PFSK-1 (cell line): ENCODE data around the gene ACKR3.

Source experiments
- POLR2AphosphoS5 ChIP-seq: IDR thresholded peaks from 2 replicates; pipeline ENCODE4 v1.6.1; 2012; ENCODE audit warnings: low read depth, mild to moderate bottlenecking, control low read depth, low read length, moderate library complexity
- TAF1 ChIP-seq: IDR thresholded peaks from 2 replicates; pipeline ENCODE4 v1.6.1; 2012; ENCODE audit warnings: low read length, control low read depth, borderline replicate concordance; ENCODE audit not compliant: insufficient read depth
- TF ChIP-seq, protein P1 (sequence below), 2 experiments: IDR thresholded peaks; 2 replicates each; pipeline versions ENCODE4 v1.6.1 to v1.8.0; 2011 to 2012; ENCODE audit warnings: low read depth in 2 of 2, low read length in 2 of 2, control low read depth in 1 of 2, inconsistent platforms in 1 of 2, mild to moderate bottlenecking in 1 of 2, moderate library complexity in 1 of 2; ENCODE audit not compliant: insufficient read depth in 1 of 2

DNA sequence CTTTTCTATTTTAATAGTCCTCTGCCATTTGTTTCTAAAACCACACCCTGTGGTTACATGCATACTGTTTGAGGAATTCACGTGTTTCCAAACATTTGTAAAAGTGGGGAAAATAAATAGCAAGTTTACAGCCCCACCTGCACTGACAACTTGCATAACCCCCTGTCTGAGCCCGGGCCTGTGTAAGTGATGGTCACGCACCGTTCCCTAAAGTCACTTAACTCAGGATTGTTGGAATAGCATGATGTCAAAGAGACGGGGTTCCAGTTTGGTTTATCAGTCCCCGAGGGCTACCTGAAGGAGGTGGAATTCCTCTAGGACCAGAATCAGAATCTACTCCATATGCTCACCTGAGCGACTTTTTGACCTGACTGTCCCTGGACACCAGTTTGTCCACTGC is 30.5 kb downstream of the ACKR3 start:
- TF ChIP-seq, protein P1, sequence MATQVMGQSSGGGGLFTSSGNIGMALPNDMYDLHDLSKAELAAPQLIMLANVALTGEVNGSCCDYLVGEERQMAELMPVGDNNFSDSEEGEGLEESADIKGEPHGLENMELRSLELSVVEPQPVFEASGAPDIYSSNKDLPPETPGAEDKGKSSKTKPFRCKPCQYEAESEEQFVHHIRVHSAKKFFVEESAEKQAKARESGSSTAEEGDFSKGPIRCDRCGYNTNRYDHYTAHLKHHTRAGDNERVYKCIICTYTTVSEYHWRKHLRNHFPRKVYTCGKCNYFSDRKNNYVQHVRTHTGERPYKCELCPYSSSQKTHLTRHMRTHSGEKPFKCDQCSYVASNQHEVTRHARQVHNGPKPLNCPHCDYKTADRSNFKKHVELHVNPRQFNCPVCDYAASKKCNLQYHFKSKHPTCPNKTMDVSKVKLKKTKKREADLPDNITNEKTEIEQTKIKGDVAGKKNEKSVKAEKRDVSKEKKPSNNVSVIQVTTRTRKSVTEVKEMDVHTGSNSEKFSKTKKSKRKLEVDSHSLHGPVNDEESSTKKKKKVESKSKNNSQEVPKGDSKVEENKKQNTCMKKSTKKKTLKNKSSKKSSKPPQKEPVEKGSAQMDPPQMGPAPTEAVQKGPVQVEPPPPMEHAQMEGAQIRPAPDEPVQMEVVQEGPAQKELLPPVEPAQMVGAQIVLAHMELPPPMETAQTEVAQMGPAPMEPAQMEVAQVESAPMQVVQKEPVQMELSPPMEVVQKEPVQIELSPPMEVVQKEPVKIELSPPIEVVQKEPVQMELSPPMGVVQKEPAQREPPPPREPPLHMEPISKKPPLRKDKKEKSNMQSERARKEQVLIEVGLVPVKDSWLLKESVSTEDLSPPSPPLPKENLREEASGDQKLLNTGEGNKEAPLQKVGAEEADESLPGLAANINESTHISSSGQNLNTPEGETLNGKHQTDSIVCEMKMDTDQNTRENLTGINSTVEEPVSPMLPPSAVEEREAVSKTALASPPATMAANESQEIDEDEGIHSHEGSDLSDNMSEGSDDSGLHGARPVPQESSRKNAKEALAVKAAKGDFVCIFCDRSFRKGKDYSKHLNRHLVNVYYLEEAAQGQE (IDR thresholded peaks at IDR 0.05; ENCODE audit: insufficient read depth in 1 of 2, low read depth in 2 of 2, low read length in 2 of 2), result no peak
- no peak for TF ChIP-seq POLR2AphosphoS5
- no peak for TF ChIP-seq TAF1
